NCI-H2171 treated with DMSO at 0.1 percent for 48 hours (cell line): Measurements from ENCODE around the gene TBC1D10A.
A peak's percentile ranks its signal among the peaks of the same experiment; 100 is the strongest.
"Not testable (repeated sequence)": the region's sequence is repeated elsewhere in the genome, so short reads cannot be mapped to it uniquely, and the experiment has no call there.

Source experiments
- DNase-seq: peaks from one replicate; lab custom pipeline; 2025; lab: John Stamatoyannopoulos, UW

Gene TBC1D10A

DNA sequence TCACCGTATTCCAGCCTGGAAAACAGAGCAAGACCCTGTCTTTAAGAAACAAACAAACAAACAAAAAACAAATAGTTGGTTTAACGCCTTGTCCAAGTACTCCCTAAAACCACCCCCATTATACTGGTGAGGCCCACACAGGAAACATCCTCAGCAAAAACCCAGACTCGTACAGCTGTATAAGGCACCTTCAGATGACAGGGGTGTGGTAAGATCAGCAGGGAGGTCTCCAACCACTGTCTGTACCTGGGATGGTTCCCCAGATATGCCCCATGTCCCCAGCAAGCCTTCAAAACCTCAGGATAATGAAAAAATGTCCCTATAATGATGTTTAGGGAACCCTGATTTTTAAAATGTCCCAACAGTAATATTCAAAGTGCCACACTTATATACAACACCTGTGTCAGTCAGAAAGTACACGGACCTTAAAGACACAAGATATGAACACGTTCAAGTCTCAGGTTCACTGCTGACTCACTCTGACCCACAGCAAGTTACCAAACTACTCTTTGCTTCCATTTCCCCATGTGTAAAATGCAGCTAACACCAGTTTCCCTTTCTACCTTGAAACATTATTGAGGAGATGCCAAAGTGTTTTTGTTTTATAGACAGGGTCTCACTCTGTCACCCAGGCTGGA, 20.6 kb upstream of the TBC1D10A start:
- DNase-seq: no peak

DNA sequence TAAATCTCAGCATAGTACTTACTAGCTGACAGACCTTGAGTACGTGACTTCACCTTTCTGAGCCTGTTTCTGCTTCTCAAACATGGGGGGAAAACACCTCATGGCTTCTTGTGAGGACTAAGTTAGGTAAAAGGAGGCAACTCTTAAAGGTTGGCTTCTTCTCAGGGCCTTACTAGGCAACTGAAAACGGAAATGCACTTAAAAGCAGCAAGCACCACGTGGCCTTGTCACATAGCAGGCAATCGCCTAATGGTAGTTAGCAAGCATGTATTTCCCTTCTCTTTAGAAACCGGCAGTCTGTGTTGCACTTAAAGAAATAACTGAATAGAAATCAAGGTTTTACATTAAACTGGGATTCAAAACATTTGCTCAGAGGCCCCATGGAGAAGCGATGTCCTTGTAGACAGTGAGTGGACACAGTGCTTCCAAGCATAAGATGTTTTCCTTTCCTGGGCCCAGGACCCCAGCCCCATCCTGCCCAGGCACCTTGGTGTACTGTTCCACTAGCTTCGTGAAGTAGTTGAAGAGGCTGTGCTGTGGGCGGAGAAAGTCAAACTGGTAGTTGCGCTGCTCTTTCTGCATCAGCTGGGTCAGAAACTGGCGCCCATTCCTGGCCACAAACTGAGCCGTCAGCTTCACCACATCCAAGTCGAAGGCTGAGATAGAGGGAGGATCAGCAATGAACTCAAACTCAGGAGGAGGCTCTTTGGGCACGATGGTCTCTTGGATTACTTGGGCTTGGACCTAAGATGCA, 17.9 kb upstream of the TBC1D10A start:
- DNase-seq: no peak

DNA sequence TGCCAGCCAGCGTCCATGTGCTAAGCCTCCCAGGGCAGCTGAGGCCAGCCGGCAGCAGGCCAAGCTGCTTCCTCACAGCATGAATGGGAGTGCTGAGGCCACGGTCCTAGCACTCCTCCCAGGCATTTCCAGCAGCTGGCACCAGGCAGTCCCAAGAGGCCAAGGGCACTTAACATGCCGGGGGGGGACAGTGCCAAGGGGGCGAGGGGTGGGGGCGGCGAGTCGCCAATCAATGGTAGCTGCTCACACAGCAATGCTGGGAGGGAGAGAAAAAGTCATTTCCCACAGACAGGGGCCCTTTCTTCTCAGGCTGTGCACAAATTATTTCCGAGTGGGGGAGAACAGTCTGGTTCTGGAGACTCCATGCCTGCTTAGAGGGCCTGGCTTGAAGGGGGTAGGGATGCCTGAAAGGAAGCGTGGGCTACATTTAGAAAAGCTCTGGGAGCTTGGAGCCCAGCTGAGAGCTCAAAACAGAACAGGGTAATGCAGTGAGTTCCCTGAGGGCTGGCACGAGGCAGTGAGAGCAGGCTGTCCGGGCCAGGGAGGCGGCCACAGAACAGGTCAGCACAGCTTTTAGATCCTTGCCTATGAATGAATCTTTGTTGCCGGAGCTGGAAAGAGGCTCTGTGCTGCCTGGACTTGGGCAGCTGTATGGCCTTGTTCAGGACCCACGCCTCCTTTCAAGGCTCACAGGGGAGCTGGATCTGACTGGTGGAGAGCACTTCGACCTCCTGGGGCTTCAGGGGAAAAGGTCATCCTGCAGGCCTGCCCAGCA, 14.4 kb upstream of the TBC1D10A start:
- no peak for DNase-seq

DNA sequence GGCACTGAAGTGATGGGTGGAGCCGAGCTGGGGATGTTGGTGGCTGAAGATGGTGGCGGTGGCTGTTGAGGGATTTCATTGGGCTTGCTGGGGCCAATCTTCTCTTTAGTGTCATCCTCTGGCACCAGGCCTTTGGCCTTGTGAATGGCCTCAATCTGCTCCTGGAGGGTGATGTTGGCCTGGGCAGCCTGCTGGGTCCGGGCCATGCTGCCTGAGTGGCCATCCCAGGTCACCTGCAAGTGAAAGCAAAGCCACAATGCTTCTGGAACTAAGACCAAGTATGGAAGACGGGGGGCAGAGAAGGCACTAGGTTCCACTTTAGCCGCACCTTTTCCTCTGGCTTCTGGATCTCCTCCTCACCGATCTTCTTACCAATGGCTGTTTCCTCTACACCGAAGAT, 12.1 kb upstream of the TBC1D10A start:
- no peak for DNase-seq

DNA sequence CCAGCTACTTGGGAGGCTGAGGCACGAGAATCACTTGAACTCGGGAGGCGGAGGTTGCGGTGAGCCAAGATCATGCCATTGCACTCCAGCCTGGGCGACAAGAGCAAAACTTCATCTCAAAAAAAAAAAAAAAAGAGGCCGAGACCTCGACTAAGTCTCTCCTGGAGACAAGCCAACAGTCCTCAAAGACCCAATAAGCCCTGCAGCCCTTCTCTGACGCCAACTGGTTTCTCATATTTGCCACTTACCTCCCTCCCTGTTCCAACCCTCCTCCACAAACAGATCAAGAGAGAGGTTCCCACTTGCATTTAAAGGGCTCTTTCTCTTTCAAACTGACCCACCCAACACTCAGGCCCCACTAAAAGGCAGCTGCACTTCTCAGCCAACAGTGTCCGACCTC, 11.6 kb upstream of the TBC1D10A start:
- not testable (repeated sequence) for DNase-seq

DNA sequence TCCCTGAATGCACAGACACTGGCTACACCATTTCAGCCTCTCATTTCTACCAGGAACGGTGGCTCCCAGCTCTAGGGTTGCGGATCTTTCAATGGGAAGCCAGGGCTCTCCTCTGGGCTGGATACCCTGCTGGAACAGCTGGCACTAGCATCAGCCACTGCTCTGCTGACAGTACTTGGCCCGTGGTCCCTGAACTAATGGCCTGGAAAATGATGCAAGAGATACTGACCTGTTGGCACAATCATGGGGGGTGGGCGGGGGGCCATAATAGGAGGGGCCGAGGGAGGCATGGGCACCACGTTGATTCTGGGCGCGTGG, 10.7 kb upstream of the TBC1D10A start:
- DNase-seq: no peak

DNA sequence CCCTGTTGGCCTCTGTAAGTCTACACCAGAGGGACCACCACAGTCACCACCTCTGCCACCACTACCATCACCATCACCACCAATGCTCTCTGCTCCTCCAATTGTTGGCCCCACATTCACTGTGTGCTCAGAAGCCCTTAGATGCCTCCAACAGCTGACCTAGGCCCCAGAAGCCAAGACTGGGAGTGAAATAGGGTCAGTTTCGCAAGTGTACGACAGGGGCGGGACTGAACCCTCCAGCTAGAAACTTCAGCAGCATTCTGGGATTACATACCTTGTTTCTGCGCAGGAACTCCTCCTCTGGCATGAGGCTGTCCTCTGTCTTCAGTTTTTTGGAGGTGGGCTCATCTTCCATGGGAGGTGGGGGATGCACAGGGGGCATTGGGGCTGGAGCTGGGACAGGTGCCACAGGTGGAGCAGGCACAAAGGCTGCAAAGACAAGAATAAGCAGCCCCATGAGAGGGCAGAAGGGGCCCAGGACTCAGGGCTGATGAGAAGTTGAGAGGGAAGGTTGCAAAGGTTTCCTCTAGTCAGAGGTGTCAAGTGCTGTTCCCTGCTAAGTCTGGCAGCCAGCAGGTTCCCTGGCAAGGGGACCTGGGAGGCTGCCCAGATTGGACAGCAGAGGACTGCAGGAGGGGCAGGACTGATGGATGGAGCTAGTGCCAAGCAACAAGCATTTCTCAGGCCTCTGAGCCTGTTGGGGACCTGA, 10.2 kb upstream of the TBC1D10A start:
- no peak for DNase-seq

DNA sequence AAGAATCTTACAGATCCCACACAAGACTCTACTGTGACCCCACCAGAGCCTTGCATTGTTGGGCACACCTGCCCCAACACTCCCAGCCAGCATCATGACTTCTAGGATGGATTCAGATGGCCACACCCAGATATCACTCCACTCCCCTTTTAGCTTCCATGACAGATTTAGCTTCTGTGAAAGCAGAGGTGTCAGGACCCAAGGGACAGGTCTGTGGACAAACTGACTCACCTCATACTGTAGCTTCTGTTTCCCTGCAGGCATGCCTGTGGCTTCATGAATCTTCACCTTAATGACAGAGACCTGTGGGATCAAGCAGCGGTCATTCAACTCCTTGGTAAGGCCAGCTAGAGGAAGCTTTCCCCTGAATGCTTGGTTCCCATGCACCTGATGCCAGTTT, 8.5 kb upstream of the TBC1D10A start:
- no peak for DNase-seq

DNA sequence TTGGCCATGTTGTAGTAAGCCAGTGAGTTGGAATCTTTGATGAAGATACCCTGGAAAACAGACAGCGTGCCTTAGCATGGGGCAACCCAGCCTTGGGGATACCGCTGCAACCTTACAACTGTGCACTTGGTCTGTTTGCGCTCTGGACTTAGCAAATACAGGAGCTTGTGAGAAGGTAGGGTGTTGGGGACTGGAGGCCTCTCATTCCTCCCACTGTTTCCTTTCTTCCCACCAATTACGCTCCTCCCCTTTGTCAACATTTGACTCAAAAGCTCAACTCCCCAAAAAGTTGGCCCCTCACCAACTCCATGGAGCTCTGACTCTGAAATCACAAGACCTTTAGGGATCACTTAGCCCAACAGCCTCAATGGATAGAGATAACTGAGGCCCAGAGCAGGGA, 7.9 kb upstream of the TBC1D10A start:
- no peak for DNase-seq

DNA sequence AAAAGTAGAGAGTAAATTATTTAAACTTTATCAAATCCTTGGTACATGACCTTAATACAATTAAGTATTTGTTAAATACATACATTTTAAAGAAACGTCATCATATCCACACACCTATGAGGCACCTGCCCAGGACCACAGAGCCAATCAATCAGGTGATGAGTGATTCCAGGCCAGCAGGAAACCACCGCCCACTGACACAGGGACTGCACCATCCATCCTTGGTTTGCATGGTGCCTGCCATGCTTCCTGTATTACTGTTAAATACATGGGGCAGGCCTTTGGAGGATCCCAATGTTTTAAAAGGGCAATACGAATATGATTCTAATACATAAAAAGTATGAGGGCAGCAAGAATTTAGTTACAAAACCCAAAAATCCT, 7.0 kb upstream of the TBC1D10A start:
- no peak for DNase-seq

DNA sequence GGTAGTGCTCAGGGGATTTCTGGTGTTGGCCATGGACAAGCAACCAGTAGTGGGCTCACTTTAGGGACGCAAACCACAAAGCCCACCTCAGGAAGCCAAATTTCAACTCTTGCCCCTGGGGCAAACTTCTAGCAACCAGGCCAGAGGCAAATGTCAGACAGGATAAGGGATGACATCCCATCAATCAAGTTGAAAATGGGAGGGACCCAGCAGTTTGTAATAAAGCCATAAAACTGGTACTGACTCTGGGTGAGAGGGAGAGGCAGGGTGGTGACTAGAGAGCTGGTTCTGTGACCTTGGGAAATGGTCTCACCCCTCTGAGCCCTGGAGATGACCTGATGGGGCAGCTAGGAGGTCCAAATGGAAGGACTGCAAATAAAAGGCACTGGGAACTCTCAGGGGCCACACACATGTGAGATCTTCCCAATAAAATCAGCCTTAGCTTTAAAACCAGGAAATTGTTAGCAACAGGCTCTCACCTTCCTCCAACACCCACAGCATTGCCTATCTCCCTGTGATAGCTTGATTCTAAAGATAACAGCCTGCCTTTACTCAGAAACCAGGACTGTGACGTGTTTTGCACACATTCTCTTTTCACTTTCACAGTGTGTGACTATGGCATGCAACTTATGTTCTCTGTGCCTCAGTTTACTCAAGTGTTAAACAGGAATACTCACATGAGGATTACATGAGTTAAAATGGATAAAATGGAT, 6.4 kb upstream of the TBC1D10A start:
- DNase-seq: no peak

DNA sequence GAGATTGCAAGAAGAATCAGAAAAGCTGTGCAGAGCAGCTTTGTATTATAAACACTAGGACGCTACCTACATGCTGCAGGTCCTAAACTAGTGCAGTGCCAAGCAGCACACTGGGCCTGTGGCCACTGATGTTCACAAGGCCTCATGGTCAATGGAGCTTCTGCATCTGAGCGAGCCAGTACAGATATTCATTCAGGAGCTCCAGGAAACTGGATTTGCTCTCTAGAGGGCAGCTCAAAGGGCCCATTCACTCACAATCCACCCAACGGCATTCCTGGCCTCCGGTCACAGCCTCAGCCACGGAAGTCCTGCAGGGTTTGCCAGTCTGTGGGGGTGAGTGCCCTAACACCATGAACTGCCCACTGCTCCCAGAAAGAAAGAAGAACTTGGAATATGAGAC, 5.8 kb upstream of the TBC1D10A start:
- no peak for DNase-seq

DNA sequence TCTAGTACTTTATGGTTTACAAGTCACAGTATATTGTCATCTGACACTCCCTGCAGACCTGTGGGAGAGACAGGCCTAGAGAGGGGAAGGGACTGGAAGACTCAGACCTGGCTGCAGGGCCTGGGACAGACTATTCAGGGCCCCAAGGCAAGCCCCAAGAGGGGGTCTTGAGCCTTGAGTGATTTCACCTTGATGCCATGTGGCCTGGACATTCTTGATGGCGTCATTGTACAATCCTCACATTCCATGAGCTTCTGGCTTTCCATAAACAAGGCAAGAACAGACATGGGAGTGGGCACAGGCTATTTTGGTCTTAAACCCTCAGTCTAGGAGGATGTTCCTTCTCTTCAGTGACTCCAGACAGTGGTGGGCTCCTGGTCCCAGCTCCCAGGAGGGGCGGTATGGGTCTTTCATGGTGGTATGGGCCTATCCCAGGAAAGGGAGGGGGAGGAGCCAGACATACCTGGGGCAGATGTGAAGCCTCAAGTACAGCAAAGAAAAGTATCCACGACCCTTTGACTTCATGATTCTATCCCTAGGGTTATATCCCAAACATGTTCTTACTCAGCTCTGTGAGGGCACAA, 1.8 kb upstream of the TBC1D10A start:
- no peak for DNase-seq

DNA sequence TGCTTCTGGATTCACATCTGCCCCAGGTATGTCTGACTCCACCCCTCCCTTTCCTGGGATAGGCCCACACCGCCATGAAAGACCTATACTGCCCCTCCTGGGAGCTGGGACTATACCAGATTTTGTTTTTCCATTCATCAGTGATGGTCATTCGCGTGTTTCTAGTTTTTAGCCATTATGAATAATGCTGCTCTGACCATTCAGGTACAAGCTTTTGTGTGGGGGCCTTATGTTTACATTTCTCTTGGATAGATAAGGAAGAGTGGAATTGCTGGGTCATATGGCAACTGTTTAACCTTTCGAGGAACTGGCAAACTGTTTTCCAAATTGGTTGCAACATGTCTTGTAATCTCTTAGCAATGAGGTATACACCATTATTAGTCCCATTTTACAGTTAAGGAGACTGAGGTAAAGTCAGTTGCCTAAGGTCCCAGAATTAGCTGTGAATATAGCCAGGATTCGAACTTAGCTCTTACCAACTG, 1.2 kb upstream of the TBC1D10A start:
- peak; percentile 18 for DNase-seq

DNA sequence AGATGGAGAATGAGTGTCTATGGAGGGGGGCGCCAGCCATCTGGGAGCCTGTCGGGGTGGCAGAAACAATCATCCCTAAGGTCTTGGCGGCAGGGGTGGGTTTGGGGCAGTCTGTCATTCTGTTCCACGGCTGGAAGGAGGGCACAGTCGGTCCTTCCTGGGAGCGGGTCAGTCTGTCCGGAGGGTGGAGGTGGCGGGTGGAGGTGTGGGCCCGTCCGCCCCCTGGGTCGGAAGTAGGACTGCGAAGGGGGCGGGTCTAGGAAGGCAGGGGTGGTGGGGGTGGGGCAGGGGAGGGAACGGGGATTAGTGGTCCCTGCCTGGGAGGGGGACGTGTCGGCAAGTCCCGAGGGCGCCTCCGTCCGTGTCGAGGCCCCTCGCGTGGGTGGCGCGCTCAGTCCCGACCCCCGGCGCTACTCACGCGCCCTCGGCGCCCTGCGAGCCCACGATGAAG, 461 bp downstream of the TBC1D10A start:
- DNase-seq: no peak

DNA sequence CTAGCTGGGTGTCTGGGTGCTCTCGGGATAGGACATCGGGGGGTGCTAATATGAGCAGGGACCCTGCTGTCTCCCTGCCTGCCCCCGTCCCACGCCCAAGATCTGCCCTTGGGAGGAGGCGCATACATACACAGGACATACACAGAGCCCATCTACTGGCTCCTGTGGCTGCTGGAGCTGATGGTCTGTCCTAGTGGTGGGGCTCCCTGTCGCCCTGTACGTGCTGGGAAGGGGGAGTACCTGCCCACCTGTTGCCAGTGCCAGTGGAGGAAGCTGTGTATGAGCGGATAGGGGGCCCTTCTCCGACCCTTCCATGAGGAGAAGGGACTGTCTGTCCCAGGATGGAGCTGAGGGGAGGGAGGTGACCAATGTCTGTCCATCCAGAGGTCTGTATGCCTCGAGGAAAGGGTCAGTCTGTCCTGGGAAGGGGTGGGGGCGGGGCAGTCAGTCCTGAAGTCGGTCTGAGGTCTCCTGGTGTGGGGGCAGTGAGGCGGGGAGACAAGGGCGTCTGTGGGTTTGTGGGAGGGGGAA, 952 bp downstream of the TBC1D10A start:
- DNase-seq: no peak

DNA sequence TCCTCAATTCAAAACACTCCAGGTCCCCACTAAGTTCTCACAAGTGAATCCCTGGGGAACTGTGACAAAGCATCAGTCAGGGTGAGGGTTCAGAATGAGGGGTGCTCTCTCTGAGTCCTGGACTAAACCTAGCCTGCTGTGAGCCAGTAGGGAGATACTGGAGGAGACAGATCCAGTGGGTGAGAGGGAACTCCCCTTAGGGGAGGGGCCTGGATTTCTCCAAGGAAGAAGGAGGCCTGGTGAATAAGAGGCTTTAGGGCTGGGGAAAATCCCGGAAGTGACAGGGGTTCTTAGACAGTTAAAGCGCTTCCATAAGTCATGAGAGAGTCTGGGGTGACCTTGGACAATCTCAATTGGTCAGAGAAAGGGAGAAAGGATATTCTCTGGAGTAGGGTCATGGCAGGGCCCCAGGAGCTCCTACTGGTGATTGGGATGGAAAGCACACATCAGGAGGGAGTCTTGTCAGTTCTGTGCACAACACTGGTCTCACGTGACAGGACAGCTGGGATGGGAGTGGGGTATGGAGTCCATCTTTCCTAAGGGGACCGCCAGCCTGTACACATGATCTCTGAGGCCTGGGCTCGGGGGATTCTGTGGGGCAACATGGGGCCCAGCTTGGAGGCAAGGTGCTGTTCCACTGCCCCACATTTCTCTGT, 1.5 kb downstream of the TBC1D10A start:
- no peak for DNase-seq

DNA sequence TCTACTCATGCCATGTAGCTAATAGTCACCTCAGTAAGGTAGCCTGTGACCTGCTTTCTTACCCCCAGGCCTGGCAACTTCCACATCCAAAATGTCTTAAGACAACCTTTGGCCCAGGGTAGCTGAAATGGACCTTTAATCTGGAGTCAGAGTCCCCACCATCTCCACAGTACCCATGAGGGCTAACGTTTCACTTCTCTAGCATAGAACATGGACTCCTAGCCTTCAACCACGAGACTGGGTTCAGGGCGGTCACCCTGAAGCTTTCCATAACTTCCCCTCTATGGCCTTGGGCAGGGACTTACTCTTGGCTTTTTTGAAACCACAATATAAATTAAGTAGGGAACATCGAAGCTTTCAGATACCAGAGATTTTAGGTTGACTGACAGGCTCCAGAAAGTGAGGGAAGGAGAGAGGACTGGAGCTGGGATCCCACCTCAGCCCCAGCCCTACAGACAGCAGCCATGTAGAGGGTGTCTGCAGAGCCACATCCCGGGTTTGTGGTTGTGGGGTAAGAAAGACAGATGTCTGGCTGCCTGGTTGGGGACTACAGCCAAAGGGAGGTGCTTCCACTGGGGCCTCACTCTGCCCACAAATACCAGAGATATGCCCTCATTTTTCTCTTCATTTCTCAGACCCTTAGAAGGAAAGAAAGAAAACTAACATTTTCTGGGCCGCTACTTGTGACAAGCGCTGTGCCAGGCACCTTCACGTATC, 2.6 kb downstream of the TBC1D10A start:
- no peak for DNase-seq

DNA sequence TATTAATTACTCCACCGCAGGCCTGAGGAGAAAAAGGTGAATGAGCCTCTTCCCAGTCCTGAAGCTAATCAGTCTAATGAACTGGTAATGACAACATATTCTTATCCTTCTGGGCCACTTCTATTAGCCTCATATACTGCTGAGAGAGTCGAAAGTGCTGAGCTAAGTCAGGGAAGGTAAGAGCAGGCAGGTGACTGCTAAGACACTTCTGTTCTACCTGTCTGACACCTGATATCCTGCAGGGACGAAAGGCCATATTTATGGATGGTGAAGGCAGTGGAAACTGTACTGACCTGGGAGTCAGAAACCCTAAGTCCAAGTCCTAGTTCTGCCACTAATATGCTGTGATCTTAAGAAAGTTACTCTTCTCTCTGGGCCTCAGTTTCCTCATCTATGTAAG, 3.5 kb downstream of the TBC1D10A start:
- no peak for DNase-seq

DNA sequence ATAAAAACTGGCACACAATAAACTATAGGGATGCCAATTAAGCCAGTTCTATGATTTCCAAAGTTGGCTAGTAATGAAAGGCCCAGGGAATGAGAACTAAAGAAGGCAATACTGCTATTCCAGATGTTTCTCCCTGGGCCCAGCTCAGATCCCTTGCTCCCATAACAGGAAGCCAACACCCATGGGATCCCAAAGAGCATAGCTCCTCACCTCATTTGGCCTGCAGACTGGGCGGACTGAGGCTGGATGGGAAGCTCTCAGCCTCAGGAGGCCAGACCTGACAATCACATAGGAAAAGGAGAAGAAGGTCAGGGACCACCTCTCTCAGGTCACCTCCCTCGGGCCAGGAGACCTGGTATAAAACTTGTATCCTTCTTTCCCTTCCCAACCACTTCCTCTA, 5.3 kb downstream of the TBC1D10A start:
- DNase-seq: no peak
